Stimulated activated CD8-positive, alpha-beta memory T cell treated with anti-CD3 and anti-CD28 coated beads, Interleukin-4, amount 100 ng/mL, for 48 hours (primary cell): ENCODE measurements around the gene MRPL43.
A peak's percentile ranks its signal among the peaks of the same experiment; 100 is the strongest.
"Not testable (repeated sequence)": the region's sequence is repeated elsewhere in the genome, so short reads cannot be mapped to it uniquely, and the experiment has no call there.

ENCODE experiments used
- DNase-seq: peaks from one replicate; pipeline ENCODE4 v3.0.0-alpha.2; 2020

The MRPL43 gene

DNA sequence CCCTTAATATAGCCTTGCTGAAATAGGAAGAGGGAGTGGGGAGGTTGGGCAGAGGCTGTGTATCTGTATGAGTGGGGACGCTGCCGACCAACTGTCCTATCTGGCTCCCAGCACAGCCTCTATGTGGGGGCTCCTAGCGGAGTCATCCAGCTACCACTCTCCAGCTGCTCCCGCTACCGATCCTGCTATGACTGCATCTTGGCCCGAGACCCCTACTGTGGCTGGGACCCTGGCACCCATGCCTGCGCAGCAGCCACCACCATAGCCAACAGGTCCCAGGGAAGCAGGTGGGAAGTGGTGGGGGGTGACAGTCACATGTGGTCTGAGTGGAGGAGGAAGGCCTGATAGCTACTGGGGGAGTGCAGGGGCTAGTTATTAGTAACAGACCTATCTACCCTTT, 6.6 kb downstream of the MRPL43 start:
- DNase-seq: peak; percentile 9

DNA sequence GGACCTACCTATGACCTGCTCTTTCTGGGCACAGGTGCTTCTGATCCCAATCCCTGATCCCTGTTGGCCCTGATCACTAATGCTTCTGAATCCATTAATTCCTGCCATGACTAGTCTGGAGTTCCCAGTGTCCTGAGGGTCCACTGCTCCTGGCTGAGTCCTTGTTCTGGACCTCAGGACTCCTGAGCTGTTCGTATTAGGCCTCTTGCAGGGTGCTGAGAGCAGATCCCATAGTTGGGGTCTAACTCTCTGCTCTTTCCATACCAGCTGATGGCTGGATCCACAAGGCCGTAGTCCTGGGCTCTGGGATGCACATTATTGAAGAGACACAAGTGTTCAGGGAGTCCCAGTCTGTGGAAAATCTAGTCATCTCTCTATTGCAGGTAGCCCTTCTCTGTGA, 7.0 kb downstream of the MRPL43 start:
- DNase-seq: peak; percentile 11

DNA sequence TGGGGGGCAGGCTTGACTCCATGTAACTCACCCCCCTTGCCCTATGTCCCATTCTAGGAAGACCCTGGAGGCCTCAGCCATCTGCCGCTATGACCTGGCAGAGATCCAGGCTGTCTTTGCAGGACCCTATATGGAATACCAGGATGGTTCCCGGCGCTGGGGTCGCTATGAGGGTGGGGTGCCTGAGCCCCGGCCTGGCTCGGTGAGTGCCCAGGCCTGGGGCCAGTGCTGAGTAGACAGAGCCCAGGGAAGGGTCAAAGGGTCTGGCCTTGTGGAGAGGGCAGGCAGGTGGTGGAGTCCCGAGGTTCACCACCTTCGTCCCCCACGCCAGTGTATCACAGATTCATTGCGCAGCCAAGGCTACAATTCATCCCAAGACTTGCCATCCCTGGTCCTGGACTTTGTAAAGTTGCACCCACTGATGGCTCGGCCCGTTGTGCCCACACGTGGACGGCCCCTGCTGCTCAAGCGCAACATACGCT, 7.5 kb downstream of the MRPL43 start:
- peak; percentile 6 for DNase-seq

DNA sequence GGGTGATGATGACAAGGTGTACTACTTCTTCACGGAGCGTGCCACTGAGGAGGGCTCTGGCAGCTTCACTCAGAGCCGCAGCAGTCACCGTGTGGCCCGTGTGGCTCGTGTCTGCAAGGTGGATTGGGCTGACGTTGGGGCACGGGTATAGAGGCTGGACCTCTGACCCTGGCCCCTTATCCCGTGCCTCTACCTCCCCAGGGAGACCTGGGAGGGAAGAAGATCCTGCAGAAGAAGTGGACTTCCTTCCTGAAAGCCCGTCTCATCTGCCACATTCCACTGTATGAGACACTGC, 8.4 kb downstream of the MRPL43 start:
- peak; percentile 1 for DNase-seq

DNA sequence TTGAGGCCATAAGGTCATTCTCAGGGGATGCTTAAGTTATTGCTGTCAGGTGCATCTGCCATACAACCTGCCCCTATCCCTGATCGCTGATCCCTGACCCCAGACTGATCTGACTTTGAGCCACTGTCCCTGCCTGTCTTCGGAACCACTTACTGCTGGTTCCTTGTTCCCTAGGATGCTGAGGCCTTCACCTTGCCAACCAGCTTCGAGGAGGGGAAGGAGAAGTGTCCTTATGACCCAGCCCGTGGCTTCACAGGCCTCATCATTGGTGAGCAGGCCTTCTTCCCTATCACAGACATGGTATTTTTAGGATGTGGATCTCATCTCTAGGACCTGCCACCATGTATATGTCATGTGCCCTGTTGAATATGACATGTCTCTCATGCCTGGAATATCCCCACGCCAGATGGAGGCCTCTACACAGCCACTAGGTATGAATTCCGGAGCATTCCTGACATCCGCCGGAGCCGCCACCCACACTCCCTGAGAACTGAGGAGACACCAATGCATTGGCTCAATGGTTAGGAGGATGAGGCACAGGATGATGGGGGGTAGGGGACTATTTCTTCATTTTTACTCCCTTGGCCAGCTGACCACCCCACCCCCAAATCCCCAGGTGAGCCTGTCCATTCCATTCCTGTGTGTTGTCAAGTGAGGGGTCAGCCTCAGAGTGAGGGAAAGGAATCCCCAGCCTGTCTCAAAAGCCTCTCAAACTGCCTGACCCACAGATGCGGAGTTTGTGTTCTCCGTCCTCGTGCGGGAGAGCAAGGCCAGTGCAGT, 9.0 kb downstream of the MRPL43 start:
- DNase-seq: peak; percentile 14

DNA sequence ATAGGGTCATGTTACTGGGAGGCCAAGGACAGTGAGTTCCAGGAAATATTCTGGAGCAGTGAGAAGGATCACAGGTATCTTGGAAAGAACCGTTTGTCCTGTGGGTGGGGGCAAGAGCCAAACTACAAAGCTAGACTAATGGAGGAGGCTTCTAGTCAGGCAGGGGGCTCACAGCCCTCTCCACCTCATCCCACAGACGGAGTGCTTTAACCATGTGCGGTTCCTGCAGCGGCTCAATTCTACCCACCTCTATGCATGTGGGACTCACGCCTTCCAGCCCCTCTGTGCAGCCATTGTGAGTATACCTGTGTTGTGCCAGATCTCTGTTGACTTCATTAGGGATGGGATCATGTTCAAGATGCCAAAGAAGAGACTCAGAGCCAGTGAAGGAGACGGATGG, 9.9 kb downstream of the MRPL43 start:
- DNase-seq: peak; percentile 3

- peak; percentile 4 for DNase-seq
Measured at GRCh38 chr10:100976906-100977305, 10.4 kb downstream of the MRPL43 start.

GRCh38 chr10:100975397-100975796, 11.9 kb downstream of the MRPL43 start:
- not testable (repeated sequence) for DNase-seq

DNA sequence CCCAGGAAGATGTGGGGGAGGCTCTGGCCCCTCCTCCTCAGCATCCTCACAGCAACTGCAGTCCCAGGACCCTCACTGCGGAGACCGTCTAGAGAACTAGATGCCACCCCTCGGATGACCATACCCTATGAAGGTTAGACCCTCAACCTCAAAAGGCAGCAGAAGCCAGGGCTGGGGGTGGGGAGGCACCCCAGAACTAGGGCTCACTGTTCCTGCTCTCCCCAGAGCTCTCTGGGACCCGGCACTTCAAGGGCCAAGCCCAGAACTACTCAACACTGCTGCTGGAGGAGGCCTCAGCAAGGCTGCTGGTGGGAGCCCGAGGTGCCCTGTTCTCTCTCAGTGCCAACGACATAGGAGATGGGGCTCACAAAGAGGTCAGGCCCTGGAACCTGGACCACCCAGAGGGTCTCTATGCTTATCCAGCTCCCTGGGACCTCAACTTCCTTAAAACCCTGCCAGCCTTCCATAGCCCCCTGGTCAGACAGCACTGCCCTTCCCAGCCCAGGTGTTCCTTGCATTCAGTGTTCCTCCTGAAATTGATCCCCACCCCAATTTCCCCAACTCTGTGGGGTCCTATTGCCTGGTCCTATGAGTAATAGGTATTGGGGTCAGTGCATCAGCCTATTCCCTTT, 14.3 kb downstream of the MRPL43 start:
- DNase-seq: peak; percentile 19

DNA sequence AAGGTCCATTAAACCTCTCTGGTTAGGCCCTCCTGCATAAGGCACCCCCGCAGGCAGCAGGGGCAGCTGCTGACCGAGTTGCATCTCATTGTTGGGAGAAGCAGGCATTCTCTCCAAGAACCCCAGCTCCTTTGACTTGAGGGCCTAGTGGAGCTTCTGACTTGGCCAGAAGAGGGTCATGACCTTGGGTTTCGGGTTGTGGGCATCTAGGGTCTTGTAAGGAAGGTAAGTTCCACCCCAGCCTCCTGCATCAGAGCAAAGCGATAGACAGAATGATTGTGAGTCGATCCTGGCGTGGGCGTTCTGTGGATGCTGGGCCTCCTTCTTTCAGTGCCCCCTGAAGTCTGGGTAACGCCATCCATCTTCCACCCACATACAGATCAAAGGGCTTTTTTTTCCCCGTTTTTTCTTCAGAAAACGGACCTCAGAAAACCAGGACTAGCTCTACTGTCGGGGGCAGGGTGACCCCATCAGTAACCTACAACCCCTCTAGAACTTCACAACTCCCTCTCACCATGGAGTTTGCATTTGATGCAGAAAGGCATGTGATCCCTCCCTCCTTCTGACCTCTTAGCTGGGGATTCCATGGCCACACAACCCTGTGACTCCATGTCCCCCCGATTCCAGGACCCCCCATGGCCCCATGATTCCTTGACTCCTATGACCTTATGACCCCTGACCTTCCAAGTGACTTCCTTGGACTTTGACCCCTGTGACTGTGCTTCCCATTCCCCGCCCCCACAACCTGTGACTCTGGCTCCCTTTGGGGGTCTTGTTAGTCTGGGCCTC, 15.0 kb downstream of the MRPL43 start:
- DNase-seq: no peak

GRCh38 chr10:100970914-100971811, 16.1 kb downstream of the MRPL43 start:
- no peak for DNase-seq

DNA sequence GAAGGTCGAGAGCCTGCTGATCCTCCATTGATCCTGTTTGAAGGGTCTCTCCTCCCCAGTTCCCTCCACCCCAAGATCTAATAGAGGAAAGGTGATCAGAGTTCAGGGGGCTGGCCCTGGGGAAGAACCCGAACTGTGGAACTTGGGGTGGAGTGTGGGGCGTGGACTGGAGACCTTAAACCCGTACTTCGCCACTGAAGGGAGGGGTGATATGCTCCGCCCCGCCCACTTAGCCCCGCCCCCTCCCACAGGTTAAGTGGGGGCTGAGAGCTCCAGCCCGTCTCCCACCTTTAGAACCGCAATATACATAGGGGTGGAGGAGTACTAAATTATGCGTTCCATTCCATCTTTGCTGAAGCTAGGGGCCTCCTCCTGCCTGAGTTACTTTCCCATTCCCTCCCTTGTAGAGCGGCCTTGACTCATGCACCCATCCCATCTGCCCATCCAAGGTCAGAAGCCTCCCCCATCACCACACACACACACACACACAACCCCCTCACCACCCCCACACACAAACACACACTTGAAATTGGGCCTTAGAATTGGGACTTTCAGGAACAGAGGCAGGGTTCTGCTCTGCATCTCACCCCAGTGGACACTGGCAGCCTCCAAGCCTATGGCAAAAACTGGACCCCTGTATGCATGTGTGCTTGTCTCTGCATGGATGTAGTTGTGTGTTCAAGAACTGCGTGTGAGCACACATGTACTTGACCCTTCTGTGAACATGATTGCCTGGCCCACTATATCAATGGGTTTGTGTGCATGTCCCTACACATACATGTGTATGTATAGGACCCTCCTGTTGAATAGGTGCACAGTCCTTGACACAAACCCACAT, 17.0 kb downstream of the MRPL43 start:
- peak; percentile 48 for DNase-seq

DNA sequence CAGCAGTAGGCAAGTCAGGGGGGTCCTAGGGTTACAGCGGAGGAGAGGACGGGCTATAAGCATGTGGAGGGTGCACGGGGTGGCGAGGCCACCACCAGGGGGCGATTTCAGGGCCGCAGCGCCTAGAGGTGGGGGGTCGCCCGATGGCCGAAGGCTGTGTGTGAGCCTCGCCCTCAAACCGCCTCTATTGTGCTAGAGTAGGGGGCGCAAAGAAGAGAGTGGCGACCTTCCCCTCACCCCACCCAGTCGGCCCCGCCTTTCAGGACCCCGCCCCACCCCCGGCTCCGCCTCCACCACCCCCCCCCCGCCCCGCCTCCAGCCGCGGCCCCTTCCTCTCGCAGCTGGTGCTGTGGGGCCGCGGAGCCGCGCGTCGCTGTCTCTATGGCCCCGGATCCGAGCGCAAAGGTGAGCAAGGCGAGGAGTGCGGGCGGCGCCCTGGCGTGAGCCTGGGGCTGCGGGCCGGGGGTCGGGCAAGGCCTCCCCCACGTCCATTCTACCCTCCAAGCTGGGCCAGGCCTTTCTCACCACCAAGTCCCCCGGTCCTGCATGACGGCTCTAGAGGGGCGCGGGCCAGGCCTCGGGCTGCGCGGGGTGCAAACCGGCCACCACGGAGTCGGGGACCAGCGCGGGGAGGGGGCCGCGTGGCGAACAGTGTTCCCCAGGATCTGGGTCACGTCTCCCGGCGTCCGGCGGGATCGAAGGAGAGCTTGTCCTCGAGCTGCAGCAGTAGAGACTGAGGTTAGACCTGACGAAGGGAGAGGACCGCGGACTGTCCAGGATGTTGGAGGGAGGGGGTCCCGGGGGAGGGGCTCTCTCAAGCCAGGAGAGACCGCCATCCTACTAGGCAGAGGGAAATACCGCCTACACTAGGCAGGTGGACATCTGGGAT, 17.9 kb downstream of the MRPL43 start, which contains the start of gene SEMA4G:
Gene SEMA4G (plus strand): TSS at position 318 of the 889 bp plus-strand sequence. CDS start 3,409 bp downstream, outside the sequence.
- DNase-seq: peak; percentile 72

- DNase-seq: no peak
Measured at GRCh38 chr10:100968863-100969186, 18.5 kb downstream of the MRPL43 start.

GRCh38 chr10:100968062-100968736, 19.1 kb downstream of the MRPL43 start:
- DNase-seq: no peak

- no peak for DNase-seq
Measured at GRCh38 chr10:100967332-100967731, 20.0 kb downstream of the MRPL43 start.

GRCh38 chr10:100966887-100967286, 20.4 kb downstream of the MRPL43 start:
- no peak for DNase-seq

- no peak for DNase-seq
Measured at GRCh38 chr10:100965820-100966219, 21.5 kb downstream of the MRPL43 start.

DNA sequence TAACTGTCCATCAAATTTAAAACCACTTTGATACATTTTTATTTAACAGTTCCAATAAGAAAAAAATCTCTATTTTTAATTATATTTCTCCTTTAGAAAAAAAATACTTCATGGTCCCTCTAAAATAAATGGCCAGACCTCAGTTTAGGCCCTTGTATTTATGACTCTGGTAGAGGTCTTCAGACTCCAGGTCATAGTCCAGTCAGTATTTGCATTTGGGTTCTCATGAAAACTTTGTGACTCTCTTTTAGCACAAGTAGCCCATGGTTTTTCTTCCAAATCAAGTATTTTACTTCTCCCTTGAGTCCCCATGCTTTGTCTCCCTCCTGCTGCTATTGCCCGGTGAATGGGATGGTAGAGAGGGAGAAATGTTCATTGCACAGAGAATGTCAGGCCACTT, 23.5 kb downstream of the MRPL43 start:
- DNase-seq: no peak
